DMS153 (cell line): ENCODE data around the gene SYNGR2.

Experiments used
- DNase-seq: peaks from one replicate; lab custom pipeline; 2025; lab: John Stamatoyannopoulos, UW

The SYNGR2 gene

DNA sequence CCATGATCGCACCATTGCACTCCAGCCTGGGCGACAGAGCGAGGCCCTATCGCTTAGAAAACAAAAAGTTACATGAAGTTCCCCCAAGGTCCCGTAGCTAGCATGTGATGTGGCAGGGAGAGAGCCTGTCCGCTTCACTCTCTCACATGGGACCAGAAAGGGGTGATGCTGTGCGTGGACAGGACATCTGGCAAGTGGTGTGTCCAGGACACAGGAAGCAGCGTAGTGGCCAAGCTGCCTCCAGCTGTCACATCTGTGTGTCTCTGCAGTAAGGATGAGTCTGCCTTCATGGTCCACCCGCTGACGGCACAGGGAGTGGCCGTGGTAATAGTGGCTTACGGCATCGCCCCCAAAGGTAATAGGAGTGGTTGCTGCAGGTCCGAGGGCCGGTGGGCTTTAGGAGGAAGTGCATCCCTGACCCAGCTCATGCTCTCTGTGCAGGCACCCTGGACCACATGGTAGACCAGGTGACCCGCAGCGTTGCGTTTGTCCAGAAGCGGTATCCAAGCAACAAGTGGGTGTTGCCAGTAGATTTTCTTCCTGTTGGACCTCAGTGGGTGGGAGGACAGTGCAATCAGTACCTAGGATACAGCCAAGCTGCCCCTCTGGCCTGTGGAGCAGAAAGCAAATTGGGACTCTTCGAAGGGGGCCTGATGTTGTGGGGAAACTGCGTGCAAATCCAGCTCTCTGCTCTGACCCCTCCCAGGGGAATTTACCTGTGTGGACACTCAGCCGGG is 36.2 kb downstream of the SYNGR2 start:
- DNase-seq: no peak

GRCh38 chr17:78205124-78205775 is 36.9 kb downstream of the SYNGR2 start:
- no peak for DNase-seq

DNA sequence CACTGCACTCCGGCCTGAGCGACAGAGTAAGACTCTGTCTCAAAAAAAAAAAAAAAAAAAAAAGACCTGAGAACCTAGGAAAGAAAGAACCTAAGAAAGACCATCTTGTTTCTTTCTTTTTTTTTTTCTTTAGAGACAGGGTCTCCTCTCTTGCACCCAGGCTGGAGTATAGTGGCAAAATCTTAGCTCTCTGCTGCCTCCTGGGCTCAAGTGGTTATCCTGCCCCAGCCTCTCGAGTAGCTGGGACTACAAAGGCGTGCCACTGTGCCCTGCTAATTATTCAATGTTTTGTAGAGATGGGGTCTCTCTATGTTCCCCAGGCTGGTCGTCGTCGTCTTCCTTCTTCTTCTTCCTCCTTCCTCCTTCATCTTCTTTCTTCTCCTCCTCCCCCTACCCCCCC is 37.9 kb downstream of the SYNGR2 start:
- no peak for DNase-seq

DNA sequence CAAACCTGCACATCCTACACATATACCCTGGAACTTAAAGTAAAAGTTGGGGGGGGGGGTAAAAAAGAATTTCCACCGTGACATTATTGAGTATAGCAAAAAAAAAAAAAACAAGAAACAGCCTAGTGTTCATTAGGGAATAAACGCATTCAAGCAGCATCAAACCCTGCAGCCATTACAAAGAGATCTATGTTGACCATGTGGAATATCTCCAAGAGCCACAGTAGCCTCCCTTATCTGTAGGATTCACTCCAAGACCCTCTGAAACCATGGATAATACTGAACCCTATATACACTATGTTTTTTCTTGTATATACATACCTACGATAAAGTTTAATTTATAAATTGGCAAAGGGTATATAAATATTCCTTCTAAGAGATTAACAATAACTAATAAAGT is 40.1 kb downstream of the SYNGR2 start:
- no peak for DNase-seq

- no peak for DNase-seq
Observed at GRCh38 chr17:78210111-78210510, 41.7 kb downstream of the SYNGR2 start.

- no peak for DNase-seq
Observed at GRCh38 chr17:78211032-78211431, 42.7 kb downstream of the SYNGR2 start.

GRCh38 chr17:78214016-78214705 is 45.8 kb downstream of the SYNGR2 start, which contains the start of gene BIRC5:
BIRC5 (plus strand) TSS chr17:78214253; CDS start chr17:78214317, 64 bp downstream.
- DNase-seq: peak; percentile 70

DNA sequence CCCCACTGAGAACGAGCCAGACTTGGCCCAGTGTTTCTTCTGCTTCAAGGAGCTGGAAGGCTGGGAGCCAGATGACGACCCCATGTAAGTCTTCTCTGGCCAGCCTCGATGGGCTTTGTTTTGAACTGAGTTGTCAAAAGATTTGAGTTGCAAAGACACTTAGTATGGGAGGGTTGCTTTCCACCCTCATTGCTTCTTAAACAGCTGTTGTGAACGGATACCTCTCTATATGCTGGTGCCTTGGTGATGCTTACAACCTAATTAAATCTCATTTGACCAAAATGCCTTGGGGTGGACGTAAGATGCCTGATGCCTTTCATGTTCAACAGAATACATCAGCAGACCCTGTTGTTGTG is 46.3 kb downstream of the SYNGR2 start:
- no peak for DNase-seq

DNA sequence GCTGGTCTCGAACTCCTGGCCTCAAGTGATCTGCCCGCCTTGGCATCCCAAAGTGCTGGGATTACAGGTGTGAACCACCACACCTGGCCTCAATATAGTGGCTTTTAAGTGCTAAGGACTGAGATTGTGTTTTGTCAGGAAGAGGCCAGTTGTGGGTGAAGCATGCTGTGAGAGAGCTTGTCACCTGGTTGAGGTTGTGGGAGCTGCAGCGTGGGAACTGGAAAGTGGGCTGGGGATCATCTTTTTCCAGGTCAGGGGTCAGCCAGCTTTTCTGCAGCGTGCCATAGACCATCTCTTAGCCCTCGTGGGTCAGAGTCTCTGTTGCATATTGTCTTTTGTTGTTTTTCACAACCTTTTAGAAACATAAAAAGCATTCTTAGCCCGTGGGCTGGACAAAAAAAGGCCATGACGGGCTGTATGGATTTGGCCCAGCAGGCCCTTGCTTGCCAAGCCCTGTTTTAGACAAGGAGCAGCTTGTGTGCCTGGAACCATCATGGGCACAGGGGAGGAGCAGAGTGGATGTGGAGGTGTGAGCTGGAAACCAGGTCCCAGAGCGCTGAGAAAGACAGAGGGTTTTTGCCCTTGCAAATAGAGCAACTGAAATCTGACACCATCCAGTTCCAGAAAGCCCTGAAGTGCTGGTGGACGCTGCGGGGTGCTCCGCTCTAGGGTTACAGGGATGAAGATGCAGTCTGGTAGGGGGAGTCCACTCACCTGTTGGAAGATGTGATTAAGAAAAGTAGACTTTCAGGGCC is 51.2 kb downstream of the SYNGR2 start:
- DNase-seq: no peak
